DND-41 (cell line): ENCODE results near the gene APBB2.

ENCODE experiments used
- ATAC-seq: fragments of 200-7000 bp; cut with Tn5 transposase; 3 replicates; pipeline ENCODE4 v1.9.1; 2021; ENCODE audit warnings: low read depth; ENCODE audit not compliant: insufficient read depth
- DNase-seq: peaks from one replicate; pipeline ENCODE4 v3.0.0-alpha.2; 2020
- H2AFZ ChIP-seq: 2 replicates; pipeline ENCODE4 v1.6.0; 2012; ENCODE audit warnings: low read depth, low read length
- H3K27ac ChIP-seq: 2 replicates; pipeline ENCODE4 v1.5.1; 2012; ENCODE audit warnings: low read length, inconsistent platforms
- H3K27me3 ChIP-seq: fragments of 200-600 bp; sonication (generic); 2 replicates; pipeline ENCODE4 v1.6.0; 2012; ENCODE audit warnings: low read length, mild to moderate bottlenecking, inconsistent platforms; ENCODE audit not compliant: insufficient read depth, poor library complexity
- H3K36me3 ChIP-seq: 2 replicates; pipeline ENCODE4 v1.5.1; 2012; ENCODE audit warnings: low read length, inconsistent platforms; ENCODE audit not compliant: insufficient read depth
- H3K4me1 ChIP-seq: 2 replicates; pipeline ENCODE4 v1.5.1; 2012; ENCODE audit warnings: mild to moderate bottlenecking, low read length; ENCODE audit not compliant: insufficient read depth
- H3K4me2 ChIP-seq: 2 replicates; pipeline ENCODE4 v1.6.0; 2012; ENCODE audit warnings: mild to moderate bottlenecking, moderate library complexity, low read length, inconsistent platforms; ENCODE audit not compliant: insufficient read depth
- H3K4me3 ChIP-seq, 2 experiments: fragments of 200-600 bp in 1 of 2; shearing (Covaris generic) in 1 of 2; 2 replicates each; pipeline ENCODE4 v1.5.1; 2012 to 2016; ENCODE audit warnings: inconsistent platforms in 2 of 2, low read length in 2 of 2, mild to moderate bottlenecking in 2 of 2, low read depth in 1 of 2, moderate library complexity in 1 of 2
- H3K79me2 ChIP-seq: 2 replicates; pipeline ENCODE4 v1.6.0; 2012; ENCODE audit warnings: low read length, inconsistent platforms; ENCODE audit not compliant: insufficient read depth
- H3K9ac ChIP-seq: 2 replicates; pipeline ENCODE4 v1.6.0; 2012; ENCODE audit warnings: low read depth, mild to moderate bottlenecking, inconsistent platforms, low read length, moderate library complexity
- H3K9me3 ChIP-seq: 2 replicates; pipeline ENCODE4 v1.5.1; 2012; ENCODE audit warnings: low read length, moderate library complexity, mild to moderate bottlenecking, inconsistent platforms; ENCODE audit not compliant: insufficient read depth, severe bottlenecking
- H4K20me1 ChIP-seq: 2 replicates; pipeline ENCODE4 v1.6.0; 2012; ENCODE audit warnings: low read length; ENCODE audit not compliant: insufficient read depth
- EZH2 ChIP-seq: IDR thresholded peaks from 3 replicates; pipeline ENCODE4 v1.6.1; 2012; ENCODE audit warnings: borderline replicate concordance, low read depth, mild to moderate bottlenecking, moderate library complexity, low read length, inconsistent platforms; ENCODE audit not compliant: severe bottlenecking
- TF ChIP-seq, protein P1 (sequence below): IDR thresholded peaks from 2 replicates; pipeline ENCODE4 v1.5.1; 2012; ENCODE audit warnings: borderline replicate concordance, low read length, moderate library complexity, mild to moderate bottlenecking; ENCODE audit not compliant: poor library complexity, severe bottlenecking; ENCODE audit errors: extremely low read depth

The APBB2 gene

DNA sequence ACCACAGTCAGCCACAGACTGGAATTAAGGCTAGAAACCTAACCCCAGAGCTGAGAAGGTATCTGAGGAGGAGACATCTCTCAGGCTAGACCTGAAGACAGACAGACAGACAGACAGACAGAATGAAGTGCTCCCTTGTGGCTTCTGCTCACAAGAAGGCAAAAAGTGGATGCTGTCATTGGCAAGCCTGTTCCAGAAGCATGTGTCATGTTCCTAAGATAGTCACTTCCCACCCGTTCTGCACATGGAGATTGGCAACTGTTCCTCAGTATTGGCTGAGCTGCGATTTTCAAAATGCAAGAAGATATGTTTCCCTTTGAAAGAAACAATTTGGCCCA, 298.2 kb downstream of the APBB2 start:
- H3K79me2 ChIP-seq = no peaks in the 10 kb centered on the region
- no peak overlapping the region for H3K4me2 ChIP-seq
- H3K27me3 ChIP-seq = no peaks in the 10 kb centered on the region
- H3K27ac ChIP-seq = no peak overlapping the region
- ATAC-seq (no peak), DNase-seq (no peak)
- no peaks in the 10 kb centered on the region for H3K4me1 ChIP-seq
- no peaks in the 10 kb centered on the region for H3K9me3 ChIP-seq
- no peak overlapping the region for H2AFZ ChIP-seq
- no peak overlapping the region for H3K4me3 ChIP-seq
- TF ChIP-seq, protein P1, sequence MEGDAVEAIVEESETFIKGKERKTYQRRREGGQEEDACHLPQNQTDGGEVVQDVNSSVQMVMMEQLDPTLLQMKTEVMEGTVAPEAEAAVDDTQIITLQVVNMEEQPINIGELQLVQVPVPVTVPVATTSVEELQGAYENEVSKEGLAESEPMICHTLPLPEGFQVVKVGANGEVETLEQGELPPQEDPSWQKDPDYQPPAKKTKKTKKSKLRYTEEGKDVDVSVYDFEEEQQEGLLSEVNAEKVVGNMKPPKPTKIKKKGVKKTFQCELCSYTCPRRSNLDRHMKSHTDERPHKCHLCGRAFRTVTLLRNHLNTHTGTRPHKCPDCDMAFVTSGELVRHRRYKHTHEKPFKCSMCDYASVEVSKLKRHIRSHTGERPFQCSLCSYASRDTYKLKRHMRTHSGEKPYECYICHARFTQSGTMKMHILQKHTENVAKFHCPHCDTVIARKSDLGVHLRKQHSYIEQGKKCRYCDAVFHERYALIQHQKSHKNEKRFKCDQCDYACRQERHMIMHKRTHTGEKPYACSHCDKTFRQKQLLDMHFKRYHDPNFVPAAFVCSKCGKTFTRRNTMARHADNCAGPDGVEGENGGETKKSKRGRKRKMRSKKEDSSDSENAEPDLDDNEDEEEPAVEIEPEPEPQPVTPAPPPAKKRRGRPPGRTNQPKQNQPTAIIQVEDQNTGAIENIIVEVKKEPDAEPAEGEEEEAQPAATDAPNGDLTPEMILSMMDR = no peak
- TF ChIP-seq EZH2 = no peak
- no peaks in the 10 kb centered on the region for H4K20me1 ChIP-seq
- no peak overlapping the region for H3K9ac ChIP-seq
- H3K36me3 ChIP-seq = no peaks in the 10 kb centered on the region

DNA sequence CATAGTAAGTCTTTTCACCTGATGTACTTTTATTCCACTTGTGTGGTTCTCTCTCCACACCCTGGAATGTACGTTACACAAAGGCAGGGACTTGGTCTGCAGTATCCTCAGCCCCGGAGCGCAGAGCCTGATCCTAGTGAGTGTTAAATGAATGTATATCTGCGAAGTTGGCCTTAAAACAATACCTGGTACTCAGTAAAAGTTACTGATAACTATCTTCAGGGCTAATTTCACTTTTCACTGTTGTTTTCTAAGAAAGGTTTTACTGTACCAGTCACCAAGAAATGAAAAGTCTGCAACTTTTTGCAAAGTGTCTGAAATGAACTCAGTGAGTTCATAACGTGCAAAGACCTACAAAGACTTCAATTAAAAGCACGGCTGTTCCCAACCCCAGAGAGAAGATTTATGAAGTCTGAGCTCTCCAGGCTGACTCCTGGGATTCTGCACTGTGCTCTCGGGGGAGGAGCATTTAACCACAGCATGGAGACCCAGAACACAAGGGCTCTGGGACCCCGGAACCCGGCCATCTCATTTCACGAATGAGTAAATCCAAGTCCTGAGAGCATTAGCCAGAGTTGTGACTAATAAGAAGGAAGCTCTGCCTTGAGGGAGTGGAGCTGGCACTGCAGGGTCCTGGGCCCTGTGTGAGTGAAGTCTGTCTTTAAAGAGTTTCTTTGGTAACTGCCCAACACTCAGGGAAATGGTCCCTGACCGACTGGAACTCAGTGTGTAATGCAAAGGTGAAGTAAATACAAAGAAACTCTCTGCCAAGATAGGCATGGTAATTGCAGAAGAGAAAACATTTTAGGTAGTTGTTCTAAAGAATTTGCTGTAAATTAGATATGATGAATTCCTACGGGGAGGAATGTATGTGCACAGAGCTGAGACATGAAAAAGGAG, 298.8 kb downstream of the APBB2 start:
- DNase-seq (no peak), ATAC-seq (no peak)
- Histone ChIP-seq H3K4me1 (no peaks in the 10 kb centered on the region), H3K9me3 (no peaks in the 10 kb centered on the region), H3K4me2 (no peak overlapping the region), H4K20me1 (no peaks in the 10 kb centered on the region), H2AFZ (no peak overlapping the region), H3K36me3 (no peaks in the 10 kb centered on the region), H3K79me2 (no peaks in the 10 kb centered on the region), H3K27ac (no peak overlapping the region), H3K4me3 (no peak overlapping the region), H3K27me3 (no peaks in the 10 kb centered on the region), H3K9ac (no peak overlapping the region)
- no peak for TF ChIP-seq EZH2
- TF ChIP-seq, protein P1 = no peak

DNA sequence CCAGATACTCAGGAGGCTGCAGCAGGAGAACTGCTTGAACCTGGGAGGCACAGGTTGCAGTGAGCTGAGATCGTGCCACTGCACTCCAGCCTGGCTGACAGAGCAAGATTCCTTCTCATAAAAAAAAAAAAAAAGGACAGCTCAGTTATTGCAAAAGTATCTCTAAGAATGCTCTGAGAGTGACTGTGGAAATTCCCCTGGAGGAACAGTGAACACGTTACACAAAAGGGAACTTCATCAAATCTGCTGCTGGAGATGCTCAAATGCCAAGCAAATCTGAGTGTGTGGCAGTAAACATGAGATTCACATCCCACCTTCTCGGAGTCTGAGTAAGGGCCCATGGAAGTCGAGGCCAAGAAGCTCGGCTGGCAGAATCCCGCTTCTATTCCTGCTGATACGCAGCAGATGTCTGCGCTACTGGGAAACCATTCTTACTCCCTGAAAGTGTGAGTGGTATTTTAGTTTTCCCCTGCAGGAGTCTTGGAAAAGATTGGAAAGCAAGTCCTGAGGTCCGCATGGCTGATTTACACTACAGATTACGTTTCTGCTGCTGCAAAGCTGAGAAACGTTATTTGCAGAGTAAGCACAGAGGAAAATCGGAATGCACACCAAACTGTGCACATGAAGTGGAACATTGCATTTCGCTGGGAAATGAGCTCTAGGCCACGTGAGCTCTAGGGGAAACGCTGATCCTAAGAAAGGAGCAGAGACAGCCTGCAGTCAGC, 301.7 kb downstream of the APBB2 start:
- no peak overlapping the region for H3K4me2 ChIP-seq
- no peaks in the 10 kb centered on the region for H3K36me3 ChIP-seq
- no peak for TF ChIP-seq EZH2
- TF ChIP-seq, protein P1 = no peak
- H3K79me2 ChIP-seq = no peaks in the 10 kb centered on the region
- no peaks in the 10 kb centered on the region for H3K9me3 ChIP-seq
- no peak for DNase-seq
- no peak for ATAC-seq
- no peak overlapping the region for H3K27ac ChIP-seq
- no peak overlapping the region for H3K4me3 ChIP-seq
- no peaks in the 10 kb centered on the region for H4K20me1 ChIP-seq
- no peak overlapping the region for H2AFZ ChIP-seq
- H3K4me1 ChIP-seq = no peaks in the 10 kb centered on the region
- H3K27me3 ChIP-seq = no peaks in the 10 kb centered on the region
- no peak overlapping the region for H3K9ac ChIP-seq
